ENCODE measurements around the gene FMN1. TPM values are rescaled to one million over a fixed set of nuclear protein-coding genes. Genes with fewer than 3 reads are reported as not detected.
"Not testable (repeated sequence)": the region's sequence is repeated elsewhere in the genome, so short reads cannot be mapped to it uniquely, and the experiment has no call there.

FMN1 gene
- total RNA-seq, 1 donor from 2014 or later = 37.1 TPM

GRCh38 chr15:32990071-32990470 is 204.4 kb downstream of the FMN1 start:
- DNase-seq (ENCODE audit: low spot score) = no peak

DNA sequence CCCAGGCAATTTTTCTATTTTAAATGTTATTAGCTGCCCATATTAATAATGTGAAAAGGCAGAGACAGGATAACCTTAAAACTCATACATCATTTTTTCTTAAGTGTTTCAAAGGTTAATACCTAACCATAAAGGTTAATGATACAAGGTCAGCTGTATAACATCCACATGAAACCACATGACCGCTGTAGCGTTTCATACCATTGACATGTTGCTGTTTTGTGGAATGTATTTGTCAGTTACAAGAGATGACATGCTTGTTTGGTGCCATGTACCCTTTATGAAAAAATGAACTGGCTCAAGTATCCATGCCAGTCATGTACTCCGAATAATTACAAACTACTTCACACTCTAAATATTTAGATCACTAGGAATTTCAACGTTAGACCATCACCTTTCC is 207.4 kb downstream of the FMN1 start:
- DNase-seq (ENCODE audit: low spot score) = no peak

DNA sequence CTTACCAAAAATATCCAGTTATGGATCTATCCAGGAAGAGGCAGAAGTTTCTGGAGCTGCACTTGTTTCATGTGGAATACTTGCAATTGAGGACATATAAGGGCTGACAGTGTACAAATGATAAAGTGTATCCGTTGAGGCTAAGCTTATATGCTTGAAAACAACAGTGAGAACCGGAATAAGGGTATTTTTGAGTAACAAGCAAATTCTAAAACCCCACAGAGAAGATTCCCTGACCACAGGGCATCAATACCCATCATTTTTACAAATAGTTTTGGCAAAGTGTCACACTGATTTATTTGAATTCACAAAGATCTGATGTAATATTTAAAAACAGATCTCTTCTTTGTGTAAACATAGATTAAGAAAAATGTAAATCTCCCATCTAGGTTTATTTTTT is 208.4 kb downstream of the FMN1 start:
- no peak for DNase-seq (ENCODE audit: low spot score)

- no peak for DNase-seq (ENCODE audit: low spot score)
These were observed 210.8 kb downstream of the FMN1 start for GRCh38 chr15:32983679-32984078.

DNA sequence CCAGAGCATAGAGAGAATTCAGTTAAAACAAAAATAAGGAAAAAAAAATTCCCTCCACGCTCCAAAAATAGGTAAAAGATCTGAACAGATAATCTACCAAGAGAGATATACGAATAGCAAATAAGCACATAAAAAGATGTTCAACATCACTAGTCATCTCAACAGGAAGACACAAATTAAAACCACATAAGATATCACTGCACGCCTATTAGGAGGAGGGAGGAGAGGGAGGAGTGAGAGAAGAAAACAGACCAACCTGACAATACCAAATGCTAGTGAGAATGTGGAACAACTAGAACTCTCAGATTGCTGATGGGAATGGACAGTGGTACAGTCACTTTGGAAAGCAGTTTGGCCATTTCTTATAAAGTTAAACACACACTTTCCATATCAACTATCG is 212.5 kb downstream of the FMN1 start:
- no peak for DNase-seq (ENCODE audit: low spot score)

DNA sequence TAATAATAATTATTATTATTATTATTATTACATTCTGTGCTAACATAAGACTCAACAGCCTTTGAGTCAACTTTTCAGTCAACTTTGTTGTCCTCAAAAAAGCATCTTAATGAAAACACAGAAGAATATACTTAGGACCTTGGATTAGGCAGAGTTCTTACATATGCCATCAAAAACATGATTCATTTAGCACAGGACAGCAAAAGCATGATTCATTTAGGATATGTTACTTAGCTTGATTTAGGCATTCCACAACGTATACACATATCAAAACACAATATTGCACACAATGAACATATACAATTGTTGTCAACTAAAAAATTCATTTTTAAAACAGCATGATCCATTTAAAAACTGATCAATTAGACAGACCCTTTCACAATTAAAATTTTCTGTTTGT is 213.0 kb downstream of the FMN1 start:
- no peak for DNase-seq (ENCODE audit: low spot score)

DNA sequence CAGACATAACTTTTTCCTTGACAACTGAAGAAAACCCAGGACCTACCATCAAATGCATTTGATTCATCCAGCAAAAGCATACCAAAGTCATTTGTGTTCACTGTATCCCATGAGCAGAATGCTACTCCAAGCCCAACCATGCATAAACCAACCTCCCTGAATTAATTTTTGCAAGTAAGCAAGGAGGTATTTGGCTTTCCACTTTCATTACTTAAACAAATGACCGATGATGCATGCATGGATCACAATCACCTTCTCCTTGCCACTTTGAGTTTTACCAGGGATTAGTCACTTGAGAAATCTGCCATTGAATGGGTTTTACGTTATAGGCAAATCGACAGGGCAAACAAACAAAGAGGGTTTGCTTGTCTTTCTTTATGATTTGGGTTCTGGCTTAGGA is 214.8 kb downstream of the FMN1 start:
- no peak for DNase-seq (ENCODE audit: low spot score)

- no peak for DNase-seq (ENCODE audit: low spot score)
These were observed 217.0 kb downstream of the FMN1 start for GRCh38 chr15:32977506-32977905.

- DNase-seq (ENCODE audit: low spot score) = no peak
These were observed 219.8 kb downstream of the FMN1 start for GRCh38 chr15:32974691-32975090.

DNA sequence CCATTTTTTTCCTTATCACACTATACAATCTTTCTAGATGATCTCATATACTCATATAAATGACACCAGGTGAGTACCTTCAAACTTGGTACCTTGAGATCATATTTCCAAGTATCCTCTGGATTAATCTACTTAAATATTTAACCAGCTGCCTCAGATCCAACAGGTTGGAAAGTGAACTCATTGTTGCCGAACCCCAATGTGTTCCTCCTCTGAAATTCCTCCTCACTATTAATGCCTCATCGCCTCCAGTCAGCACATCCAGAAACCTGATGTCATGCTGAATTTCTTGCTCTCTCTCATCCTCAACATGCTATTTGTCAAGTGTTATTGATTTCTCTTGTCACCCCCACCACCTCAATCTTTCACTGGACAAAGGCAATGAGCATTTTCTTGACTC is 221.8 kb downstream of the FMN1 start:
- DNase-seq (ENCODE audit: low spot score) = no peak

- DNase-seq (ENCODE audit: low spot score) = no peak
These were observed 223.7 kb downstream of the FMN1 start for GRCh38 chr15:32970847-32971246.

- DNase-seq (ENCODE audit: low spot score) = no peak
These were observed 227.0 kb downstream of the FMN1 start for GRCh38 chr15:32967521-32967920.

DNA sequence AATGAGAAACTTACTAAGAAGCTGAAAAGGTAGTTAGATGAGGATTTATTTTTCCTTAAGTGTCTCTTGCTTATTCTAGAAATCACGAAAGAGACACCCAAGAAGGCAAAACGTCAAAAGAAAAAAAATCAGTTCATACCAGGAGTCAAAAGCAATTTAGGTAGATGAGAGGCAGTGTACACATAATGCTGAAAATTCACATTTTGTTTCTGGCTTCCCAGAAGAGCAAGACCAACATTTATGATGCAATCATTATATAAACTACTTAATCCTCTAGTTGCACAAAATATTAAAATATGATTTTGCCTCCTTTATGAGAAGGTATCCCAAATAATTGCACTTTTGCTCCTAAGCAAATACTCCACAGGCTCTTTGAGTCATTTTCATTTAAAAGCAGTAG is 228.0 kb downstream of the FMN1 start:
- DNase-seq (ENCODE audit: low spot score) = no peak

DNA sequence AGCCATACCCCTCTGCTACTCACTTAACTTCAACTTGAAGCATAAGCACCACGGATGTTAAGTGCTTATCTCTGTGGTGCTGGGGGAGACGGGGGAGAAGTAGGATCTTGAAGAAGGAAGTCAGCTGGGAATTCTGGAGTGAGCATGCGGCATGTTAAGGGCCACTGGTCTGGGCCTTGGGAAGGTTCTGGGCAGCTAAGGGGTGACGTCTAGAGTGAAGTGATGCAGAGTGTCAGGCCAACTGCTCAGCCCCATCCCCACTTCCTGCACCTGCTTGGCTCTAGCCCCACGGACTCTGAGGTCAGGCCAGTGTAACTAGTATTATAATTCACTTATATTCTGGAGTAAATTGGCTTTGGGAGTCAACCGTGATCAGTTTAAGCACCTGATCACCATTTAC is 228.6 kb downstream of the FMN1 start:
- DNase-seq (ENCODE audit: low spot score) = no peak

DNA sequence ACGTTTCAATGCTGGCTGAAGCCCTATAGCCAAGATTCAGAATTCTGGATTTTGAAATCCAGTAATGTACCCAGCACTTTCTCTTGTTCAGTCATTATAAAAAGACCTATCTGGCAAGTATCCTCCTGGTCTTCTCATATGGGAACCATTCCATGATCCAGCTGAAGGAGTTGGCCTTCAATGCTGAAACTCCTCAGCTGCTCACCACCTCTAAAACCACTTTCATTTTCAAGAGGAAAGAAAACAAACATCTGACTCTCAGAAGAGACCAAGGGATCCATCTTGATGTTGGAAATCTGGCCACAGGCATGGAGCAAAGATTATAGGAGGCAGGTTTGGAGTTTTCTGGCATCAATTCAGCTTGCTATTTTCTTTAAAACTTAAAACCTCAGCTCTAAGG is 235.4 kb downstream of the FMN1 start:
- no peak for DNase-seq (ENCODE audit: low spot score)

- DNase-seq (ENCODE audit: low spot score) = no peak
These were observed 237.3 kb downstream of the FMN1 start for GRCh38 chr15:32957219-32957618.

- DNase-seq (ENCODE audit: low spot score) = no peak
These were observed 237.8 kb downstream of the FMN1 start for GRCh38 chr15:32956711-32957110.

GRCh38 chr15:32956006-32956405 is 238.5 kb downstream of the FMN1 start:
- no peak for DNase-seq (ENCODE audit: low spot score)

GRCh38 chr15:32953533-32953910 is 241.0 kb downstream of the FMN1 start:
- no peak for DNase-seq (ENCODE audit: low spot score)

- DNase-seq (ENCODE audit: low spot score) = no peak
These were observed 241.5 kb downstream of the FMN1 start for GRCh38 chr15:32952901-32953532.

DNA sequence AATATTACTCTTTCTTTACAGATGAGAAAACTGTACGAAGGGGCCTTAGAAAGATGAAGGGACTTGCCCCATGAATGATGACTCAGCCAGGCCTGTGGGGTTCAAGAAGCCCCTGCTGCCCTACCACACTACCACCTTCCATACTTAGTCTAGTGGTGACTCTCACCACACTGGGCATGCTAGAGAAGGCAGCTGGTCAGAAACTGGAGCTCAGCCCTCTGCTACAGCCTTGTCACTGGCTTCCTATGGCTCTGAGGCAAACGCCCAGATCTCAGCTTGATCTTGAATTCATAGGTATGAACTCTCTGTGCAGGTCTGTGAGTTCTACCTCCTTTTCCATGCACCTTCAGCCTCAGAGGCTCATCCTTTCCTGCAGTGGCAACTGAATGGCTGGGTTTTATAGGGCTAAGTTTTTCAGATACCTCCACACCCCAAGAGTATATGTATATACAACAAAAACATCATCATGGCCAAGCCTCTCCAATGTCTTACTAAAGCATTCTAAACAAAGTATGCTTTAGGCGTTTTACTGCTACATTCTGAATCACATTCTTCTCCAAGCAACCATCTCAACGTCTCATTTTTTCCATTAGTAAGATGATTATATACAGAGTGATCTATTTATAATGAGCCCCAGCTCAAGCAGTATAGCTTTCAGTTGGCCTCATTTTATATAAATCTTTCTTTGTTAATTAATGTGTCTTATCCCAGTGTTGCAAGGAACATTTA is 242.6 kb downstream of the FMN1 start:
- DNase-seq (ENCODE audit: low spot score) = no peak

- not testable (repeated sequence) for DNase-seq (ENCODE audit: low spot score)
These were observed 244.5 kb downstream of the FMN1 start for GRCh38 chr15:32950051-32950450.

- DNase-seq (ENCODE audit: low spot score) = no peak
These were observed 248.3 kb downstream of the FMN1 start for GRCh38 chr15:32946210-32946609.
